ENCODE results near the gene LSR. TPM values are rescaled to one million over a fixed set of nuclear protein-coding genes. Genes with fewer than 3 reads are reported as not detected.
A peak's percentile ranks its signal among the peaks of the same experiment; 100 is the strongest.

The LSR gene
- total RNA-seq, 1 experiment from 2014 or later = 211 TPM

DNA sequence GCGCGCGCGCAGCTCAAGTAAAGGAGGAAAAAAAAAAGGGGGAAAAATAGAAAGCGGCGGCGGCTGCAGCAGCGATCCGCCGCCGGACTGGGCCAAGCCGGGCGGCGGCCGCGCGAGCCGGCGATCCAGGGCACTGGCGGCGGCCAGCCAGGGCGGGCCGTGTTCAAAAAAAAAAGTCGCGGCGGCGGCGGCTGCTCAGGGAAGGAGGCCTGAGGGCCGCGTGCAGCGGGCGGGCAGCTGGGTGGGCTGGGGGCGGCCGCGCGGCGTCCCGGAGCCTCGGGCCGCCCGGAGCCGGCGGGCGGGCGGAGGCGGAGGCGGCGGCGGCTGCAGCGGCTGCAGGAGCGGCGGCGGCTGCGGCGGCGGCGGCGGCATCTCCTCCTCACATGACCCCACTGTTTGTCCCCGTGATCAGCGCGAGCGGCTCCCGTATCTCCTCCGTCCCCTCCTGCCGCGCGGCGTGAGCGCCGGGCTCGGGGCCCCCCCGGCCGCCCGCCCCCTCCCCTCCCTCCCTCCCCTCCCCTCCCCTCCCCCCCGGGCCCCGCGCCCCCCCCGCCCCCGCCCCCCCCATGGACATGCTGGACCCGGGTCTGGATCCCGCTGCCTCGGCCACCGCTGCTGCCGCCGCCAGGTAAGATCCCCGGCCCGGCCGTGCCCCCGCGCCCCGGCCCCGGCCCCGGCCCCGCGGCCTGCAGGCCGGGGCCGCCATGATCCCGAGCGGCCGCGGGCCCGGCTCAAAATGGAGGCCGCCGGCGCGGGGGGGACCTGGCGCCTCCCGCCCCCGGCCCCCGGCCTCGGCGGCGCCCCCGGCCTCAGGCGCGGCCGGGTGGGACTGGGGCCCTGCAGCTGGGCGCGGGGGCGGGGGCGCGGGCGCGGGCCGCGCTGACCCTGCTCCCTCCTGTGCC lies 20.0 kb downstream of the LSR start, which contains the start of gene USF2:
USF2 (plus strand) TSS at position 427 of the 902 bp plus-strand sequence; CDS start at position 567, 140 bp downstream.
- Histone ChIP-seq H4K20me1 (ENCODE audit: insufficient read depth) (no peaks in the 10 kb centered on the region), H2AFZ (ENCODE audit: low read depth, low read length, poor library complexity, severe bottlenecking) (no peak within 1 kb of the TSS), H3K9me3 (ENCODE audit: control insufficient read depth in 1 of 2, insufficient read depth in 1 of 2, low read depth in 1 of 2, low read length in 2 of 2) (no peaks in the 10 kb centered on the region), H3K4me3 (replicated peaks in 1 of 2; ENCODE audit: low read depth in 1 of 2, low read length in 2 of 2) (peak within 1 kb of the TSS; percentile 78 to 82), H3K27ac (ENCODE audit: low read depth, low read length) (peak within 1 kb of the TSS; percentile 93), H3K9me2 (ENCODE audit: insufficient read depth) (no peaks in the 10 kb centered on the region), H3K4me1 (ENCODE audit: control insufficient read depth in 1 of 2, insufficient read depth in 2 of 2, low read length in 2 of 2) (peaks cover 9 to 41% of the 10 kb centered on the region in 2 experiments; a peak in 3 of 4 replicates), H3K27me3 (ENCODE audit: insufficient read depth, low read length) (no peaks in the 10 kb centered on the region), H3K9ac (ENCODE audit: low read length) (peak within 1 kb of the TSS; percentile 94), H3K36me3 (ENCODE audit: control insufficient read depth in 1 of 2, insufficient read depth in 2 of 2, low read length in 2 of 2) (peaks cover 12 to 26% of the 10 kb centered on the region in 2 experiments; a peak in 3 of 4 replicates), H3K4me2 (ENCODE audit: low read length) (peak within 1 kb of the TSS; percentile 93), H3K79me2 (ENCODE audit: insufficient read depth, low read length) (peaks cover 25% of the 10 kb centered on the region; the same call in 1 of the 2 replicates)
- RAD21 ChIA-PET (ENCODE audit: low non-redundant PET in 1 of 2, low total read pairs in 2 of 2, uncharacterized antibody in 2 of 2, unreplicated experiment in 2 of 2) = interaction anchor here (0.6 to 1.2 kb wide), 4 partner anchors 12 to 600 kb away, joined by 3 to 5 read pairs (median 4); no protein-coding TSS in a partner anchor
- POLR2A ChIA-PET = no interaction called here
- BruUV-seq (replicated peaks) = no TSS peak
- CTCF ChIA-PET = interaction anchor here (0.6 to 1.5 kb wide), 4 partner anchors 21 to 226 kb away, joined by 3 to 8 read pairs (median 4); no protein-coding TSS in a partner anchor
- TF ChIP-seq FOSL1 (IDR thresholded peaks at IDR 0.05; ENCODE audit: low read depth) (no peak), YY1 (IDR thresholded peaks at IDR 0.05; ENCODE audit: extremely low read depth, insufficient replicate concordance, low read depth, low read length) (peak; percentile 76), ZFX (IDR thresholded peaks at IDR 0.05) (0 out of 2 replicates have a peak, but pooled peaks have one; percentile 79), CBX3 (IDR thresholded peaks at IDR 0.05; ENCODE audit: low read depth) (no peak), SP1 (IDR thresholded peaks at IDR 0.05; ENCODE audit: low read depth) (no peak), RAD21 (IDR thresholded peaks at IDR 0.05; ENCODE audit: low read depth) (no peak), EZH2phosphoT487 (IDR thresholded peaks at IDR 0.05; ENCODE audit: borderline replicate concordance) (no peak), POLR2AphosphoS5 (IDR thresholded peaks at IDR 0.05; ENCODE audit: low read depth, low read length) (peak; percentile 41; the same call in 1 of the 2 replicates)
- DNase-seq (ENCODE audit: low read depth, low spot score) (peak; percentile 26), ATAC-seq (peak; percentile 28)
- intact Hi-C loops (cut with micrococcal nuclease) = no loop called here
